ENCODE data around the gene NUDT15.
"Not testable (repeated sequence)": the region's sequence is repeated elsewhere in the genome, so short reads cannot be mapped to it uniquely, and the experiment has no call there.

The NUDT15 gene

DNA sequence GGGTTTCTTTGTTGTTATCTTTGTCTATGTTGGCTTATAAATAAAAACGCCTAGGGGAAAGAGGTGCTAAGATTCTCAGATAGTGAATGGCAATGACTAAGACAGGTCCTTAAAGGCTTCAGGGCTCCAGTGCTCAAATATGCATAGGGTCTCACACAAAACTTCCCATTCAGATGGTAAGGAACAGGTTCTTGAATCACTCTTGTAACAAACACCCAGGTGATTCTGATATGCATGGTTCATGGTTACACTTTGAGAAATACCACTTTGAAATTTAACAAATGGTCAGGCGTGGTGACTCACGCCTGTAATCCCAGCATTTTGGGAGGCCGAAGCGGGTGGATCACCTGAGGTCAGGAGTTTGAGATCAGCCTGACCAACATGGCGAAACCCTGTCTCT, 17.1 kb downstream of the NUDT15 start:
- TF ChIP-seq, protein P1, sequence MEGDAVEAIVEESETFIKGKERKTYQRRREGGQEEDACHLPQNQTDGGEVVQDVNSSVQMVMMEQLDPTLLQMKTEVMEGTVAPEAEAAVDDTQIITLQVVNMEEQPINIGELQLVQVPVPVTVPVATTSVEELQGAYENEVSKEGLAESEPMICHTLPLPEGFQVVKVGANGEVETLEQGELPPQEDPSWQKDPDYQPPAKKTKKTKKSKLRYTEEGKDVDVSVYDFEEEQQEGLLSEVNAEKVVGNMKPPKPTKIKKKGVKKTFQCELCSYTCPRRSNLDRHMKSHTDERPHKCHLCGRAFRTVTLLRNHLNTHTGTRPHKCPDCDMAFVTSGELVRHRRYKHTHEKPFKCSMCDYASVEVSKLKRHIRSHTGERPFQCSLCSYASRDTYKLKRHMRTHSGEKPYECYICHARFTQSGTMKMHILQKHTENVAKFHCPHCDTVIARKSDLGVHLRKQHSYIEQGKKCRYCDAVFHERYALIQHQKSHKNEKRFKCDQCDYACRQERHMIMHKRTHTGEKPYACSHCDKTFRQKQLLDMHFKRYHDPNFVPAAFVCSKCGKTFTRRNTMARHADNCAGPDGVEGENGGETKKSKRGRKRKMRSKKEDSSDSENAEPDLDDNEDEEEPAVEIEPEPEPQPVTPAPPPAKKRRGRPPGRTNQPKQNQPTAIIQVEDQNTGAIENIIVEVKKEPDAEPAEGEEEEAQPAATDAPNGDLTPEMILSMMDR (conservative IDR thresholded peaks at IDR 0.05; ENCODE audit: low read depth): no peak
- no peak overlapping the region for H3K27ac ChIP-seq
- POLR2A ChIA-PET (ENCODE audit: low non-redundant PET): no interaction called here
- CTCF ChIA-PET: no interaction called here
- no peak for DNase-seq (ENCODE audit: low spot score)

DNA sequence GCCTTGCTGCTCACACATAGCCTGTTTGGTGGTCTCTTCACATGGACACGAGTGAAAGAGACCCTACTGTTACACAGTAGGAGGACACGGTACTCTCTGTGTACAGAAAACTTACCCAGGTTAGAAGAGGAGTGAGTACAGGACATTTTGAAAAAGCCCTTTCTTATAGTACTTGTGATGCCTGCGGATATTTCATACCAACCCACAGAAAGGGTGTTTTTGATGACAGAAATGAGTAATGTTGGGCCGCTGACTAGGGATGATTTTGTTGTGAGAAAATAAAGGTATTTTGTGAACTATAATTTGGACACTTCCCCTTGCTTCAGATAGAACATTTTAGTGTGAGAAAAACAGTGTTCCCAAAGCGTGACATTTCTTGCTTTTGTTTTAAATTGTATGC, 18.2 kb downstream of the NUDT15 start:
- no peak overlapping the region for H3K27ac ChIP-seq
- no peak for DNase-seq (ENCODE audit: low spot score)
- TF ChIP-seq, protein P1 (conservative IDR thresholded peaks at IDR 0.05; ENCODE audit: low read depth): no peak
- ChIA-PET POLR2A (ENCODE audit: low non-redundant PET) (no interaction called here), CTCF (no interaction called here)

DNA sequence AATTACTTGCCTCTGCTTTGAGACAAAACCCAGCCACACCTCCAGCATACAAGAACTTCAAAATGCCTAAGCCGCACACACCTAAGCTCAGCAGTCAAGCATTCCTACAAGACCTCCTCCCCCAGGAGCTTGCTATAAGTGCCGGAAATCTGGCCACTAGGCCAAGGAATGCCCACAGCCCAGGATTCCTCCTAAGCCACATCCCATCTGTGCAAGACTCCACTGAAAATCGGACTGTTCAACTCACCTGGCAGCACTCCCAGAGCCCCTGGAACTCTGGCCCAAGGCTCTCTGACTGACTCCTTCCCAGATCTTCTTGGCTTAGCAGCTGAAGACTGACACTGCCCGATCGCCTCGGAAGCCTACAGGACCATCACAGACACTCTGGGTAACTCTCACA, 21.0 kb downstream of the NUDT15 start:
- H3K27ac ChIP-seq; DNase-seq (ENCODE audit: low spot score); CTCF ChIA-PET; POLR2A ChIA-PET (ENCODE audit: low non-redundant PET): not testable (repeated sequence)

DNA sequence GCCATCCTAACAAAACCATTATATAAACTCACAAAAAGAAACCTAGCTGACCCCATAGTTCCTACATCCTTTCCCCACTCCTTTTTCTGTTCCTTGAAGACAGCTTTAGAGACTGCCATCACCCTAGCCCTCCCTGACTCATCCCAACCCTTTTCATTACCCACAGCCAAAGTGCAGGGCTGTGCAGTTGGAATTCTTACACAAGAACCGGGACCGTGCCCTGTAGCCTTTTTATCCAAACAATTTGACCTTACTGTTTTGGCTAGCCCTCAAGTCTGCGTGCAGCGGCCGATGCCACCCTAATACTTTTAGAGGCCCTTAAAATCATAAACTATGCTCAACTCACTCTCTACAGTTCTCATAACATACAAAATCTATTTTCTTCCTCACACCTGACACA, 22.4 kb downstream of the NUDT15 start:
- POLR2A ChIA-PET (ENCODE audit: low non-redundant PET); CTCF ChIA-PET; DNase-seq (ENCODE audit: low spot score); H3K27ac ChIP-seq: not testable (repeated sequence)

DNA sequence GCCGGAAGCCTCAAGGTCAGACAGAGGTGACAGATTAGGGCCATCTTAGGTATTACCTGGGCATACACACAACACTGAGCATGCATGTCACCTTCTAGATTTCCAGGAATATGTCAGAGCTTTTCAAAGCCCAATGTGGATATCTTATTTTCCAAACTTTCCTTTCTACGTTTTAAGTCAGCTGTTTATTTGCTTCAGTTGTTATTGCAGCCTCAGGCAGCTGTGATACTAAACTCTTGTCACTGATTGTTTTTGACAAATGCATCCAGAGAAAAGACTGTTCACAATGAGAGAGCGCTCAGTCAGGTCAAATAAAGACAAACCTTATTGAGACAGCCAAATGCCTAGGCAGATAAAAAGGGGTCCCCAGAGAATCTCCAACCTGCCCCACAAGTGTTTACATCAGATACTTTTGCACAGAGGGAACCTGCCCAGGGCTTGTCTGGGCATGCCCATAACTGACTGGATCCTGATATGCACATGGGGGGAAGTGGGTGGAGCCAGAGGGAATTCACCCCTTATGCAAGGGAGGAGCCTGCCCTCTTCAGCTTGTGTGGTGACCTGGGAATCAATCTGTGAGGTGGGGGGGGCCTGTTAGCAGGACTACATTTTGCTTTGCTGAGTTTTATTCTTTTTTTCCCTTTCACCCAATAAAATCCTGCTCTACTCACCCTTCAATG, 28.9 kb downstream of the NUDT15 start:
- TF ChIP-seq, protein P1 (conservative IDR thresholded peaks at IDR 0.05; ENCODE audit: low read depth): no peak
- DNase-seq (ENCODE audit: low spot score): peak; percentile 67
- ChIA-PET POLR2A (ENCODE audit: low non-redundant PET) (no interaction called here), CTCF (interaction anchor here (0.9 kb wide), 1 partner anchor 703 kb away, joined by 4 read pairs; no protein-coding TSS in a partner anchor)
- peak overlapping the region; percentile 52 for H3K27ac ChIP-seq

DNA sequence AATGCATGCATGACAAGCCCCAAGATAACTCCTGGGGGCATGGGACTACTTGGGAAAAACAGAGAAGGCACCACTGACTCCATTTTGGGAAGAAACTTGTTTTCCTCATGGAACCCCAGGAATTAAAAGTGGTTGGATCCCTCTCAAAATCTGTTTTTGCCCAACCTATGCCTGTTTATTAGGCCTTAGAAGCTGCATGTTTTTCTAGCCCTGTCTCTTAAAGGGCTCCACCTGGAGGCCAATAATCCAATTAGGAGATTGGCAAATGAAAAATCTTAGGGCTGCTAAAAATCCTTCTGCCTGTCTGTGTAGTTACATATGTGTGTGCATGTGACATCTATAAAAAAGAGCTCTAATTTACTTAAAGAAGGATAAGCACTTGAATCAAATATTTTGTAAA, 30.5 kb downstream of the NUDT15 start:
- no peak overlapping the region for H3K27ac ChIP-seq
- CTCF ChIA-PET: no interaction called here
- TF ChIP-seq, protein P1 (conservative IDR thresholded peaks at IDR 0.05; ENCODE audit: low read depth): no peak
- DNase-seq (ENCODE audit: low spot score): no peak
- POLR2A ChIA-PET (ENCODE audit: low non-redundant PET): no interaction called here

DNA sequence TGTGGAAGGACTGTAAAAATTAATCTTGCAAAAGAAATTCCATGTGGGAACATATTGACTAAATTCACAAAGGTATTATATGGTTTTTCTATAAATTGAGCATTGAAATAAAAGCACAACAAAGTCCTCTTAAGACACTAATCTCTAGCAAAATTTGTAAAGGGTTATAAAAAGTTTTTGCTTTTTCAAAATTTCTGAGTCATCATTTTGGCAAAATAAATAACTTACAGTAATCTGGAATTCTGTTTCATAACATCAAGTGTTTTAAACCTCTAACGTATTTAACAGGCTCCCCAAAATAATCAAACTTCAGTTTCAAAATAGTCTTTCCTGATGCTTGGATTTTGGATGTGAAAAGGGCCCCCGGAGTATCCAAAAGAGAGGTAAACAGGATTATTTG, 31.4 kb downstream of the NUDT15 start:
- H3K27ac ChIP-seq: no peak overlapping the region
- DNase-seq (ENCODE audit: low spot score): no peak
- TF ChIP-seq, protein P1 (conservative IDR thresholded peaks at IDR 0.05; ENCODE audit: low read depth): no peak
- POLR2A ChIA-PET (ENCODE audit: low non-redundant PET): no interaction called here
- CTCF ChIA-PET: no interaction called here

DNA sequence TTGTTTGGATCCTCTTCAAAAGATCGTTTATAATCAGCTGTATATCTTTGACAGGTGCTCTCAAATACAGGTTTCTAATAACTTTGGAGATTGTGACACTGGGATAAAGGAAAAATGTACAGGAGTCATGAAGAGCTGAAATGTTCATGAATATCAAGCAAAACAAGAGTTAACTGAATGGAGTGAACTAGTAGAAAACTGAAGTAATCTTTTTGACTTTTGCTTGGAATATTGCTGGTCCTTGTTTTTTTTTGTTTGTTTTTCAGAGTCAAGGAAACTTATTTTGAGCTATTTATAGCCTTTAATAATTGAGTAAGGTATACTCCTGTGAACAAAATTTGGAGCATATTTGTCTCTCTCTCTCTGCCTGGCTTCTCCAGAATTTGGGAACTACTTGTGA, 32.0 kb downstream of the NUDT15 start:
- TF ChIP-seq, protein P1 (conservative IDR thresholded peaks at IDR 0.05; ENCODE audit: low read depth): no peak
- DNase-seq (ENCODE audit: low spot score): no peak
- ChIA-PET POLR2A (ENCODE audit: low non-redundant PET) (no interaction called here), CTCF (no interaction called here)
- H3K27ac ChIP-seq: no peak overlapping the region
